WTC11 (cell line): ENCODE data around the gene TFB2M.

Source experiments
- NFYB ChIP-seq: sonication (generic); formaldehyde crosslinking; conservative IDR thresholded peaks from 2 replicates; pipeline ENCODE4 v1.8.0; 2022; ENCODE audit warnings: low read depth, missing genetic modification reagents
- ZNF232 ChIP-seq: sonication (generic); formaldehyde crosslinking; IDR thresholded peaks from 2 replicates; pipeline ENCODE4 v1.8.0; 2022; ENCODE audit warnings: mild to moderate bottlenecking, missing genetic modification reagents
- TF ChIP-seq, protein P1 (sequence below): sonication (generic); formaldehyde crosslinking; IDR thresholded peaks from 2 replicates; pipeline ENCODE4 v1.8.1; 2022; ENCODE audit warnings: mild to moderate bottlenecking, missing genetic modification reagents, moderate library complexity, borderline replicate concordance

- TF ChIP-seq, protein P1, sequence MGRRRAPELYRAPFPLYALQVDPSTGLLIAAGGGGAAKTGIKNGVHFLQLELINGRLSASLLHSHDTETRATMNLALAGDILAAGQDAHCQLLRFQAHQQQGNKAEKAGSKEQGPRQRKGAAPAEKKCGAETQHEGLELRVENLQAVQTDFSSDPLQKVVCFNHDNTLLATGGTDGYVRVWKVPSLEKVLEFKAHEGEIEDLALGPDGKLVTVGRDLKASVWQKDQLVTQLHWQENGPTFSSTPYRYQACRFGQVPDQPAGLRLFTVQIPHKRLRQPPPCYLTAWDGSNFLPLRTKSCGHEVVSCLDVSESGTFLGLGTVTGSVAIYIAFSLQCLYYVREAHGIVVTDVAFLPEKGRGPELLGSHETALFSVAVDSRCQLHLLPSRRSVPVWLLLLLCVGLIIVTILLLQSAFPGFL (CRISPR knock-in tag), result no peak
- TF ChIP-seq ZNF232 (no peak), NFYB (CRISPR knock-in tag) (no peak)
Observed at GRCh38 chr1:246609632-246610031, 43.6 kb upstream of the TFB2M start.
